WTC11 (cell line): Measurements from ENCODE around the gene MEX3C. TPM values are rescaled to one million over a fixed set of nuclear protein-coding genes. Genes with fewer than 3 reads are reported as not detected.

Experiments
- ATAC-seq: fragments of 200-7000 bp; cut with Tn5 transposase; 2 replicates; pipeline ENCODE4 v1.10.0; 2021; ENCODE audit warnings: mild to moderate bottlenecking, moderate library complexity
- CTCF ChIA-PET: fragments of 300-600 bp; sonication (Branson Sonifier 250); formaldehyde crosslinking; loops from one replicate; lab custom pipeline; 2021; ENCODE audit warnings: antibody characterized with exemption; lab: Charles Lee
- POLR2A ChIA-PET: fragments of 350-600 bp; sonication (Branson Sonifier 250); formaldehyde crosslinking; loops from one replicate; lab custom pipeline; 2021; ENCODE audit warnings: antibody characterized with exemption; lab: Charles Lee
- DNase-seq: peaks from one replicate; pipeline ENCODE4 v3.0.0; 2021; ENCODE audit warnings: low spot score
- H3K27ac Mint-ChIP-seq: 2 replicates; pipeline ENCODE4 v1.8.0; 2021; ENCODE audit warnings: mixed read lengths
- H3K27me3 Mint-ChIP-seq: 2 replicates; pipeline ENCODE4 v1.8.0; 2021; ENCODE audit warnings: low read depth, mild to moderate bottlenecking, moderate library complexity, mixed read lengths
- H3K36me3 Mint-ChIP-seq: 2 replicates; pipeline ENCODE4 v1.8.0; 2021; ENCODE audit warnings: mixed read lengths
- H3K4me1 Mint-ChIP-seq: 2 replicates; pipeline ENCODE4 v1.8.0; 2022; ENCODE audit warnings: mixed read lengths
- H3K4me3 Mint-ChIP-seq: 2 replicates; pipeline ENCODE4 v1.8.0; 2021; ENCODE audit warnings: mild to moderate bottlenecking, moderate library complexity, mixed read lengths
- H3K9me3 Mint-ChIP-seq: 2 replicates; pipeline ENCODE4 v1.8.0; 2021; ENCODE audit warnings: mixed read lengths
- ATF6 ChIP-seq: sonication (generic); formaldehyde crosslinking; IDR thresholded peaks from 2 replicates; pipeline ENCODE4 v1.8.1; 2023; ENCODE audit warnings: mild to moderate bottlenecking, missing genetic modification reagents
- E2F4 ChIP-seq: sonication (generic); formaldehyde crosslinking; IDR thresholded peaks from 2 replicates; pipeline ENCODE4 v1.8.1; 2022; ENCODE audit warnings: low read depth, mild to moderate bottlenecking, moderate library complexity, missing genetic modification reagents, borderline replicate concordance
- ESRRA ChIP-seq: sonication (generic); formaldehyde crosslinking; IDR thresholded peaks from 2 replicates; pipeline ENCODE4 v1.8.1; 2022; ENCODE audit warnings: mild to moderate bottlenecking, missing genetic modification reagents, borderline replicate concordance
- GTF2I ChIP-seq: fragments of 250-450 bp; sonication (Bioruptor Pico); conservative IDR thresholded peaks from 2 replicates; pipeline ENCODE4 v1.4.0; 2021; ENCODE audit warnings: mild to moderate bottlenecking
- KAT7 ChIP-seq: sonication (generic); formaldehyde crosslinking; IDR thresholded peaks from 2 replicates; pipeline ENCODE4 v1.8.1; 2023; ENCODE audit warnings: missing genetic modification reagents, mild to moderate bottlenecking, borderline replicate concordance
- MAX ChIP-seq: sonication (generic); formaldehyde crosslinking; IDR thresholded peaks from 2 replicates; pipeline ENCODE4 v1.8.0; 2022; ENCODE audit warnings: mild to moderate bottlenecking, missing genetic modification reagents
- MLX ChIP-seq: sonication (generic); formaldehyde crosslinking; IDR thresholded peaks from 2 replicates; pipeline ENCODE4 v1.8.1; 2023; ENCODE audit warnings: mild to moderate bottlenecking, missing genetic modification reagents, moderate library complexity
- MXD4 ChIP-seq: fragments of 250-450 bp; sonication (Bioruptor Pico); IDR thresholded peaks from 2 replicates; pipeline ENCODE4 v1.8.0; 2021; ENCODE audit warnings: mild to moderate bottlenecking, moderate library complexity, borderline replicate concordance
- NR3C1 ChIP-seq: sonication (generic); formaldehyde crosslinking; conservative IDR thresholded peaks from 2 replicates; pipeline ENCODE4 v1.8.1; 2023; ENCODE audit warnings: low read depth, mild to moderate bottlenecking, missing genetic modification reagents
- PREB ChIP-seq: sonication (generic); formaldehyde crosslinking; IDR thresholded peaks from 2 replicates; pipeline ENCODE4 v1.8.1; 2022; ENCODE audit warnings: mild to moderate bottlenecking, missing genetic modification reagents, moderate library complexity, borderline replicate concordance
- PRRX2 ChIP-seq: fragments of 250-450 bp; sonication (Bioruptor Pico); IDR thresholded peaks from 2 replicates; pipeline ENCODE4 v1.8.0; 2021; ENCODE audit warnings: mild to moderate bottlenecking
- SP1 ChIP-seq: sonication (generic); formaldehyde crosslinking; conservative IDR thresholded peaks from 2 replicates; pipeline ENCODE4 v1.8.1; 2022; ENCODE audit warnings: missing genetic modification reagents
- STAT6 ChIP-seq: sonication (generic); formaldehyde crosslinking; conservative IDR thresholded peaks from 2 replicates; pipeline ENCODE4 v1.8.1; 2023; ENCODE audit warnings: mild to moderate bottlenecking, low read depth, missing genetic modification reagents, moderate library complexity
- TCF7 ChIP-seq: sonication (generic); formaldehyde crosslinking; IDR thresholded peaks from 2 replicates; pipeline ENCODE4 v1.8.0; 2022; ENCODE audit warnings: mild to moderate bottlenecking, low read depth, missing genetic modification reagents, moderate library complexity
- TEAD4 ChIP-seq: sonication (generic); formaldehyde crosslinking; IDR thresholded peaks from 2 replicates; pipeline ENCODE4 v1.8.0; 2022; ENCODE audit warnings: mild to moderate bottlenecking, missing genetic modification reagents
- ZNF138 ChIP-seq: sonication (generic); formaldehyde crosslinking; conservative IDR thresholded peaks from 2 replicates; pipeline ENCODE4 v1.8.1; 2022; ENCODE audit warnings: mild to moderate bottlenecking, moderate library complexity, missing genetic modification reagents
- ZNF317 ChIP-seq: sonication (generic); formaldehyde crosslinking; IDR thresholded peaks from 2 replicates; pipeline ENCODE4 v1.8.1; 2023; ENCODE audit warnings: low read depth, mild to moderate bottlenecking, moderate library complexity, missing genetic modification reagents, borderline replicate concordance
- ZNF416 ChIP-seq: fragments of 250-450 bp; sonication (Bioruptor Pico); IDR thresholded peaks from 2 replicates; pipeline ENCODE4 v1.9.0; 2021; ENCODE audit warnings: mild to moderate bottlenecking, inconsistent platforms
- ZNF425 ChIP-seq: fragments of 250-450 bp; sonication (Bioruptor Pico); conservative IDR thresholded peaks from 2 replicates; pipeline ENCODE4 v1.9.0; 2021; ENCODE audit warnings: mild to moderate bottlenecking
- ZNF671 ChIP-seq: fragments of 250-450 bp; sonication (Bioruptor Pico); IDR thresholded peaks from 2 replicates; pipeline ENCODE4 v1.8.0; 2021; ENCODE audit warnings: mild to moderate bottlenecking
- total RNA-seq: library from RNA; stranded (reverse); gene quantifications from 3 replicates; pipeline ENCODE4 v1.2.3, GENCODE V29; 2021

Gene MEX3C
- total RNA-seq, 1 experiment from 2014 or later, result 79.4 TPM

- Mint-ChIP-seq H3K27ac (no peak overlapping the region), H3K36me3 (no peaks in the 10 kb centered on the region), H3K9me3 (no peaks in the 10 kb centered on the region), H3K4me3 (no peak overlapping the region), H3K4me1 (peaks cover 11% of the 10 kb centered on the region), H3K27me3 (no peaks in the 10 kb centered on the region)
- ATAC-seq (no peak), DNase-seq (no peak)
- POLR2A ChIA-PET, result no interaction called here
- CTCF ChIA-PET, result no interaction called here
- no peak for TF ChIP-seq ESRRA (CRISPR knock-in tag)
- no peak for TF ChIP-seq E2F4
- no peak for TF ChIP-seq ZNF416 (CRISPR knock-in tag)
- TF ChIP-seq SP1 (CRISPR knock-in tag), result no peak
- no peak for TF ChIP-seq ATF6 (CRISPR knock-in tag)
- TF ChIP-seq KAT7 (CRISPR knock-in tag), result no peak
- TF ChIP-seq ZNF317 (CRISPR knock-in tag), result no peak
- no peak for TF ChIP-seq ZNF425
- TF ChIP-seq NR3C1 (CRISPR knock-in tag), result no peak
- no peak for TF ChIP-seq PREB (CRISPR knock-in tag)
- no peak for TF ChIP-seq TEAD4
- no peak for TF ChIP-seq MLX
- TF ChIP-seq ZNF671 (CRISPR knock-in tag), result no peak
- TF ChIP-seq MXD4 (CRISPR knock-in tag), result no peak
- TF ChIP-seq TCF7 (CRISPR knock-in tag), result no peak
- no peak for TF ChIP-seq MAX
- no peak for TF ChIP-seq STAT6 (CRISPR knock-in tag)
- no peak for TF ChIP-seq PRRX2
- no peak for TF ChIP-seq GTF2I (CRISPR knock-in tag)
- no peak for TF ChIP-seq ZNF138 (CRISPR knock-in tag)
Observed at GRCh38 chr18:51212606-51213005, 15.1 kb upstream of the MEX3C start.
